Measurements from ENCODE around the gene RETREG3.
"Not testable (repeated sequence)": the region's sequence is repeated elsewhere in the genome, so short reads cannot be mapped to it uniquely, and the experiment has no call there.

RETREG3 gene

DNA sequence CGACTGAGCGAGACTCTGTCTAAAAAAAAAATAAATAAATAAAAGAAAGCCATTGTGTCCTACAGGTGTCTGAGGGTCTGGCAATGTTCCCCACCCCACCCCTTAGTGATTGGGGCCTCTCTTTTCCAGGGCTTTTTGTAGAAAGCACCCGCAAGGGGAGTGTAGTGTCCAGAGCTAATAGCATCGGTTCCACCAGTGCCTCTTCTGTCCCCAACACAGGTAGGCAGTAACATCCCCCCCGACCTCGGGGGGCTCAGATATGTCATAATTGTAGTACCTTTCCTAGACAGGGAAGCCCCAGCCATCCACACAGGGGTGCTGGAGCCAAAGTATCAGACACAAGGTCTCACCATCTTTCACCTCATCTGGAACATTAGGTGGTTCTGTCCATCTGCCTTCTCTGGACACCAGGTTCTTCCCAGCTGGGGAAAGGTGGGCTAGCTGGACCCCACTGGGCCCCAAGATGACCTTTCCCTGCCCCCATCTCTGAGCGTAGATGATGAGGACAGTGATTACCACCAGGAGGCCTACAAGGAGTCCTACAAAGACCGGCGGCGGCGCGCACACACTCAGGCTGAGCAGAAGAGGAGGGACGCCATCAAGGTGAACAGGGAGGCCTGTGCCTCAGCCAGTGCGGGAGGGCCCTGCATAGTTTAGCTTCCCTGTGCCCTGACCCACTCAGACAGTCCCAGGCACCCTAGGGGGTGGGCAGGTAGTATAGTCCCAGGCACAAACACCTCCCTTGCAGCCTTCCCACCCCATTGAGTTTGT, 40.6 kb downstream of the RETREG3 start:
- DNase-seq = no peak

DNA sequence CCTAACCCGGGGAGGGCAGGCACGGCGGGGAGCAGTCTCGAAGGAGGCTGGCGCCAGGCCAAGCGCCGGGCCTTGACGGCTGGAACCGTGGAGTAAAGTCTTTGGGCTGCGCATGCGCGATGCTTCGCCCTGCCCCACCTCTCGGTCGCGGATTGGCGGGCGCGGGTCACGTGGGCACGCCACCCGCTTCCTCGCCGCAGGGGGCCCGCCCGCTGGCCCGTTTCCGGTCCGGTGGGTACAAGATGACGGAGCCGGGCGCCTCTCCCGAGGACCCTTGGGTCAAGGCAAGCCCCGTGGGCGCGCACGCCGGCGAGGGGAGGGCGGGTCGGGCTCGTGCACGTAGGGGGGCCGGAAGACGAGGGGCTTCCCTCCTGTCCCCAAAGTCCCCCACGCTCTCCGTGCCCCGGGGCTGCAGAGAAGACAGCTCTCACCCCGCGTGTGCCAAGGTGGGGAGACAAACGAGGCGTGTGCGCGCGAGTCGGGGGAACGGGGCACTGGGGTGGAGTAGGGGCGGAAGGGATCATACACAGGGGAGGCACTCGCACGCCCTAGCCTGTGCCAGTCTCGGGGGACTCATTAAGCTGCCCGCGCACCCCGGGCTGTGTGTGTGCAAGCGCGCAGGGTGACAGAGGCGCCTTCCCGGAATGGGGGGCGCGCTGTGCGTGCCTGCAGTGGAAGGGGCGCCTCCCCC, 42.1 kb downstream of the RETREG3 start, which contains the start of gene MLX:
MLX (plus strand) TSS at position 218 of the 691 bp plus-strand sequence; CDS start at position 243, 25 bp downstream.
- DNase-seq = peak; percentile 86

DNA sequence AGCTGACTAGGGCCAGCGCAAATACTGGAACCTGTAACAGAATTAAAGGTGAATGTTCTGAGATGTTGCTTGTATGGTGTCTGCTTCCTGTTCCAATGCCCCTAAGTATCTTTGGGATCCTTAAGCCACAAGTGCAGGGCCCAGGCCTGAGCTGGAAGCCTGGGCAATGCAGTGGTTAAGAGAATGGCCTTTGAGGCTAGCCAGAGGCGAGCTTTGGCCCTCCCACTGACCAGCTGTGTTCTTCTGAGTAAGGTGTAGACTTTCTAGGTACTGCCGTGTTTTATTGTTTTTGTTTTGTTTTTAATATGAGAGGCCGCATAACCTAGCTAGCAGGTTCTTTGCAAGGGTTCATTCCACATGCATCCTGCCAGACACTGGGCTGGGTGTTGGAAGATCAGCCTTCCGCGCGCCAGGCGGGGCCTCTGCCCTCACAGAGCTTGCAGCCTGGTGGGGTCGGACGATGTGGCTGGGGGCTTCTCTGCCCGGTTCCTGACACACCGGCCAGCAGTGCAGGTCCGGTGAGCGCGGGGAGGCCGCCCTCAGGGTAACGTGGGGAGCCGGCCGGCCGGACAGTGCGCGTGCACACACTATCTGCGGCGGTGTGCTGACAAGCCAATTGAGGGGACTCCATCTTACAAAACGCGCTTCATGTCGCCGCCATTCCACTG, 42.8 kb downstream of the RETREG3 start:
- no peak for DNase-seq

DNA sequence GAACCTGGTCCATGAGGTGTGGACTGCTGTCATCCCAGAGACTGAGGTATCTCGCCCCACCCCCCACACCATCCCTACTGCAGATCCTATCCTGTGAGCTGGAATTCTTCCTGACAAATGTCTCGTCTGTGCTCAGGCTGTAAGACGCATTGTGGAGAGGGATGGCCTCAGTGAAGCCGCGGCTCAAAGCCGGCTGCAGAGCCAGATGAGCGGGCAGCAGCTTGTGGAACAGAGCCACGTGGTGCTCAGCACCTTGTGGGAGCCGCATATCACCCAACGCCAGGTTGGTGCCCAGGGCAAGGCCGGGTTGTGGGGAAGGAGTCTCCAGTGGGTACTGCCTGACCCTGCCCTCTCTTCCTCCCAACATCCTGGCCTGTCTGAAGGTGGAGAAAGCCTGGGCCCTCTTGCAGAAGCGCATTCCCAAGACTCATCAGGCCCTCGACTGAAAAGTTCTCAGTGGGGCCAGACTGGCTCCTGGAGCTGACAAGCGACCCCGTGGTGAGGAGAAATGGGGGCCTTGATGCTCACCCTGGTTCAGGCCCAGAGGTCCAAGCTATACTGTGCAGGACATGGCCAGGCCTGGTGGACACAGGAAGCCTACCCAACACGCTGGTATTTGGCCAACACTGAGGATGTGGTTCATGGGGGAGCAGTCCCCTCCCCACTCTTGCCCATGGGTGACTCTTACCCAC, 43.5 kb downstream of the RETREG3 start:
- DNase-seq = no peak

DNA sequence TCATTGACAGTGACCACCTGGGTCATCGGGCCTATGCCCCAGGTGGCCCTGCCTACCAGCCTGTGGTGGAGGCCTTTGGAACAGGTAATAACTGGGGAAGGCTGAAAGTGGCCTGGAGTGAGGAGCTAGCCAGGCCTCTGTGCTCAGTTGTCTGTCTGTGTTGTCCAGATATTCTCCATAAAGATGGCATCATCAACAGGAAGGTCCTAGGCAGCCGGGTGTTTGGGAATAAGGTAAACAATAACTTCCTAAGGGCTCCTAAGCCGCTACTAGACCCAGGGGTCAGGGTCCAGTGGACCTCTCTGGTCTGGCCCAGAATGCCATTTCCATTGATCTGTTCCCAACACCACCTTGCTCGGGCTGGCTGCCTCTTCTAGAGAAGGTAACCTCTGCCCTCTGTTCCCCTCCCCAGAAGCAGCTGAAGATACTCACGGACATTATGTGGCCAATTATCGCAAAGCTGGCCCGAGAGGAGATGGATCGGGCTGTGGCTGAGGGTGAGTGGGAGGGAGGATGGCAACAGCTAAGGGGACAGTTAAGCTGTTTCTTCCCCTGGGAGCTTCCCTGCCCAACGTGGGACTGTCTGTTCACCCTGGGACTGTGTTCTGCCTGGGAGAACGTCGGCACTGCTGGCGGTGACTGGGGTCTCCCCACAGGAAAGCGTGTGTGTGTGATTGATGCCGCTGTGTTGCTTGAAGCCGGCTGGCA, 44.2 kb downstream of the RETREG3 start:
- DNase-seq = no peak

DNA sequence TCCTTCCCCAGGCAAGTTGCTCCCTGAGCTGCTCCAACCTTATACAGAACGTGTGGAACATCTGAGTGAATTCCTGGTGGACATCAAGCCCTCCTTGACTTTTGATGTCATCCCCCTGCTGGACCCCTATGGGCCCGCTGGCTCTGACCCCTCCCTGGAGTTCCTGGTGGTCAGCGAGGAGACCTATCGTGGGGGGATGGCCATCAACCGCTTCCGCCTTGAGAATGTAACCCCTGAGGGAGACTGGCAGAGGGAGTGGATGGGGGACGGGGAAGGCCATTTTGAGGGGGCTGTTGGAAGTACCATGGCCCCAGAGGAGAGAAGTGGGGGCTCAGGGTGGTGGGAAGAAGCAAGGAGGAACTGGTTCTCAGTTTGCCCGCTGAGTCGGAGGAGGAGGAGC, 45.2 kb downstream of the RETREG3 start:
- no peak for DNase-seq

DNA sequence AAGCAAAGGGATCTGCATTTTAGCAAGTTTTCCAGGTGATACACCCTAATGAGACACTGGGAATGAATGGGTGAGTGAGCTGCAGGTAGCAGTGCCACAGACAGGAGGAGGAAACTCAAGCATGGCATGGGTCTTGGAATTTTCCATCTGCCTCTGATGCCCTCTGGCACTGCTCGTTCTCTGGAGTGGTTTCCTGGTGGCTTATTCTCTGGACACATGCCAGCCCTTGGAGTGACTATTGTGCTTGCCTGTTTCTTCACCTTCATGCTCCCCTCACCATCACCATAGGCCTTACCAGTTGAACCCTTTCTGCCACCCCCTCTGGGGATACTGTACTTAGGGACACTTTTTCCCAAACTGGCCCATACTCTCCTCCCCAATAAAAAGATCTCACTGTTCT, 45.6 kb downstream of the RETREG3 start:
- DNase-seq = no peak

DNA sequence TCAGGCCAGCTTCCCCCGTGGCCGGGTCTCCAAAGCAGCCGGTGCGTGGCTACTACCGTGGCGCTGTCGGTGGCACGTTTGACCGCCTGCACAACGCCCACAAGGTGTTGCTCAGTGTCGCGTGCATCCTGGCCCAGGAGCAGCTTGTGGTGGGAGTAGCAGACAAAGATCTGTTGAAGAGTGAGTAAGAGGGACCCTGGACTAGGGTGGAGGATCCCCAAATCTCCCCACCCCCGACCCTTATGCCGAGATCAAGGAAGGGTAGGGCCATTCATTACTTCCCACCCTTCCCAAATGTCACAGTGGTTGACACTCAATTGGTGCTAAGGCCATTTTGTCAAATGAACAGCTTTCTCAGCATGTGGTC, 46.0 kb downstream of the RETREG3 start:
- no peak for DNase-seq

DNA sequence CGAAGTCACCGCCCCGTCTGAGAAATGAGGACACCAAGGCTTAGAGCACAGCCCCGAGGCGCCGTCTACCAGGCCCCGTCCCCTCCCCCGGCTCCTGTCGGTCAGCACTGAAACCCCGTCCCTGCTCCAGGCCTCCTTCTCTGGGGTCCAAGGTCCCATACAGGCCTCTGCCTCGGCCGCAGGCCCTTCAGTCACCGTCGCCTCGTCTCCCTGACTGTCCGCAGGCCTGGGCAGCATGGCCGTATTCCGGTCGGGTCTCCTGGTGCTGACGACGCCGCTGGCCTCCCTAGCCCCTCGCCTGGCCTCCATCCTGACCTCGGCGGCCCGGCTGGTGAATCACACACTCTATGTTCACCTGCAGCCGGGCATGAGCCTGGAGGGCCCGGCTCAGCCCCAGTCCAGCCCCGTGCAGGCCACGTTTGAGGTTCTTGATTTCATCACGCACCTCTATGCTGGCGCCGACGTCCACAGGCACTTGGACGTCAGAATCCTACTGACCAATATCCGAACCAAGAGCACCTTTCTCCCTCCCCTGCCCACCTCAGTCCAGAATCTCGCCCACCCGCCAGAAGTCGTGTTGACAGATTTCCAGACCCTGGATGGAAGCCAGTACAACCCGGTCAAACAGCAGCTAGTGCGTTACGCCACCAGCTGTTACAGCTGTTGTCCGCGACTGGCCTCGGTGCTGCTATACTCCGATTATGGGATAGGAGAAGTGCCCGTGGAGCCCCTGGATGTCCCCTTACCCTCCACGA, 46.6 kb downstream of the RETREG3 start:
- no peak for DNase-seq

DNA sequence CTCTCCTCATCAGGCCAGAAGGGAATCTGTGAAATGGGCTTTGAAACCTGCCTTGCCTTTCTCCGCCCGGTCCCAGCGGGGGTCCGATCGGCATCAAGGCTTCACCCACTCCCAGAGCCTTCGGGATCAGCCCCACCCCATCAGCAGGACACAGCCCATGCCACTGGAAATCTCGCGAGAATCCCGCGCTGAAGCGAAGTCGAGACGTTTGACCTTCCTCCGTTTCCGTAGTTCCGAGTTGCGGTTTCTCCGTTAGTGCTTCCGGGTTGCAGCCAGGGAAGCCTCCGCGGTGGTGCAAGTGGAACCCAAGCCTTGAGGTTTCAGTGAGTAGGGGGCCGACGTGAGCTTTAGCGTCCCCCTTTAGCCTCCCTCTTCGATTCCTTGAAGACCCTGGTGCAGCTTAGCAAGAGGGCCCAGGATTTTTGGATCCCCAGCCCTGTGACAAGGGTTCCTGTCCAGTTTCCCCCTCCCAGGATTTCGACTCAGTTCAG, 47.2 kb downstream of the RETREG3 start, which contains the start of gene COASY:
COASY (plus strand) TSS at position 252 of the 491 bp plus-strand sequence. CDS start 475 bp downstream, outside the sequence.
- peak; percentile 90 for DNase-seq

DNA sequence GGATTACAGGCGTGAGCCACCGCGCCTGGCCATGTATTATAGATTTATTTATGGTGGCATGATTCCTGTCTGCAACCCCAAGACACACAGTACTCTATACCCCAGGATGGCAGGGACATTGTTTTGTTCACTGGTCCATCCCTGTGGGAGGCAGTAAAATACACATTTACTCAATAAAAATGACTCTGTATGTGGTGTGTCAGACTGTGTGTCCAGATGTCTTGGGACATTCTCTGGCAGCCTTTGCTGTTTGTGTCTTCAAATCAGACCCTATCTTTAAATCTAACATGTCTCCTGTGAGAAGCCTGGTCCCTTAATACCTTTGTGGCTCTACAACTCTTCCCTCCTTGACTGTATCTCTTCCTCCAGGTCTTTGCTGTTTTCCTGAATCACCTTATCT, 48.9 kb downstream of the RETREG3 start:
- DNase-seq = no peak

DNA sequence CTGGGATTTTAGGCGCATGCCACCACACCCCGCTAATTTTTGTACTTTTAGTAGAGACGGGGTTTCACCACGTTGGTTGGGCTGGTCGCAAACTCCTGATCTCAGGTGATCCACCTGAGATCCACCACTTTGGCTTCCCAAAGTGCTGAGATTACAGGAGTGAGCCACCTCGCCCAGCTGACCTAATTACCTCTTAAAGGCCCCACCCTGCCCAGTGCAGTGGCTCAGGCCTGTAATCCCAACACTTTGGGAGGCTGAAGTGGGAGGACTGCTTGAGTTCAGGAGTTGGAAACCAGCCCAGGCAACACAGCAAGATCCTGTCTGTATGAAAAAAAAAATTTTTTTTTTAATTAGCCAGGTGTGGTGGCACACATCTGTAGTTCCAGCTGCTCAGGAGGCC, 50.1 kb downstream of the RETREG3 start:
- DNase-seq = no peak

DNA sequence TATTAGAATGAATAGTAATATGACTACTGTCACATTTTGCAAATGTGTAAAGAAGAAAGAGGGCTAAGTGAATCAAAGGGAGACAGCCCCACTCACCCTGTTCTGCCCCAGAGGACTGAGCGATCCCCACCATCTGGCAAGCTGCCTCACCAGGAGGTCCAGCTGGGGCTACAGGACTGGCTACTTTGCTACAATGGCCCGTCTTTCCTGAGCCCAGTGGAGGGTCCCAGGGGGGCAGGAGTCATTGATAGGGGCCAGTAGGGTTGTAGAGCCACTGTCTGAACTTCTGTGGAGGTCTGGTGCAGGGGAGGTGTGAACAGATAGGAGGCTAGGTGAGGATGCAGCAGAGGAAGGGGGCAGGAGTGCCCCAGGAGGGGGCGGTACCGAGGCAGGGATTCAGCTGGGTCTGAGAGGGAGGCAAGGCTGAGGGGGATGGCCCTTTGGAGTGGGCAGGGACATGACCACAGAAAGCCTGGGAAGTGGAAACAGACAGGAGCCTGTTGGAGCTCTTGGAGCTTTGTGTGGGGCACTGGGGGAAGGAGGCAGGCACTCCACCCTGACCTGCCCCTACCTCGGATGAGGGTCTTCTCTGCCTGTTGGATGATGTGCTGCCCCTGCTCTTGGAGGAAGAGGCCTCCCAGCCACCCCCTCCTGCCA, 53.1 kb downstream of the RETREG3 start:
- DNase-seq = not testable (repeated sequence)

DNA sequence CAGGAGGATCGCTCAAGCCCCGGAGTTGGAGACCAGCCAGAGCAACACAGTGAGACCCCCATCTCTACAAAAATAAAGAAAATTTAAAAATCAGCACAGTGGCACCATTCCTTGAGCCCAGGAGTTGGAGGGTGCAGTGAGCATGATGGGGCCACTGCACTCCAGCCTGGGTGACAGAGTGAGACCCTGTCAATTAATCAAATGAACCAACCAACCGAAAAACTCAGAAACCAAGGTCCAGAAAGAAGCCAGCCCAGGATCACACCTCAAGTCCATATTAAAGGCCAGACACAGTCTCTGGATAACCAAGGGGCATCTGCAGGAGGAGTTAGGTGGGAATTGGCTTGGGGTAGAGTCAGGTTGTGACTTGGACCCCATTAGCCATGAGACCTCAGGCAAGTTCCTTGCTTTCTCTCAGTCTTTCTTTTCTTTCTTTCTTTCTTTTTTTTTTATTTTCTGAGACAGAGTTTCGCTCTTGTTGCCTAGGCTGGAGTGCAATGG, 54.0 kb downstream of the RETREG3 start:
- no peak for DNase-seq

DNA sequence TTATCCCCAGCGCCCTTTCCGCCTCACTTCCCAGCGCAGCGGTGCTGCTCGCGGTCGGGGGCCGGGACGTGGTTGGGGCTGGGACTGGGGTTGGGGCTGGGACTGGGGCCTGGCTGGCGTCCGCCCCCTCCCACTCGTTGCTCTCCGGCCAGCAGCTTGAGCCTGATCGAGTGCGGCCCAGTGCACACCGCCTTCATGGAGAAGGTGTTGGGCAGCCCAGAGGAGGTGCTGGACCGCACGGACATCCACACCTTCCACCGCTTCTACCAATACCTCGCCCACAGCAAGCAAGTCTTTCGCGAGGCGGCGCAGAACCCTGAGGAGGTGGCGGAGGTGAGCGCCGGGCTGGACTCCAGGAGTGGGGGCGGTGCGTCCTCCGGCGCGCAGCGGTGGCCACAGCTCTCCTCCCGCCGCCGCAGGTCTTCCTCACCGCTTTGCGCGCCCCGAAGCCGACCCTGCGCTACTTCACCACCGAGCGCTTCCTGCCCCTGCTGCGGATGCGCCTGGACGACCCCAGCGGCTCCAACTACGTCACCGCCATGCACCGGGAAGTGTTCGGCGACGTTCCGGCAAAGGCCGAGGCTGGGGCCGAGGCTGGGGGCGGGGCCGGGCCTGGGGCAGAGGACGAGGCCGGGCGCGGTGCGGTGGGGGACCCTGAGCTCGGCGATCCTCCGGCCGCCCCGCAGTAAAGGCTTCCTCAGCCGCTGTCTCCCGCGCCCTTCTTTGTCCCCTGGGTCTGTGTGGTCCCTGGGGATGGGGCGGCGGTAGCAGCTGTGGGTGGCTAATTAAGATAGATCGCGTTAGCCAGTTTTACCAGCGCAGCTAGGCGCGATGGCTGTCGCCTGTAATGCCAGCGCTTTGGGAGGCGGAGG, 54.7 kb downstream of the RETREG3 start:
- DNase-seq = peak; percentile 72

DNA sequence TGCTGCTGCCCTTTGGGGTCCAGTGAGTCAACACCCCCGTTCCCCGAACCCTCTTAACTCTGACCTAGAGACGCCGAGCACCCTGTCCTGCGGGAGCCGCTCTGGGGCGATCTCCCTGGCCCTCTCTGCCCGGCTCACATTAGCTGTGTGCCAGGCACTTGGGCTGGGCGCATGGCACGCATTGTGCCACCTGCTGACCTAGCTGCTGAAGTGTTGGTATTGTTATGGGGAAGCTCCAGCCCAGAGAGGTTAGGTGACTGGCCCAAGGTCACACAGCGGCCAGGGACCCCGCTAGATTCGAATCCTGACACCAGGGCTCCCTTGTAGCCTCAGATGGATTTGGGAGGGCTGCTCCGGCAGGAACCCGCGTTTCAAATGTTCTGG, 55.3 kb downstream of the RETREG3 start:
- no peak for DNase-seq

DNA sequence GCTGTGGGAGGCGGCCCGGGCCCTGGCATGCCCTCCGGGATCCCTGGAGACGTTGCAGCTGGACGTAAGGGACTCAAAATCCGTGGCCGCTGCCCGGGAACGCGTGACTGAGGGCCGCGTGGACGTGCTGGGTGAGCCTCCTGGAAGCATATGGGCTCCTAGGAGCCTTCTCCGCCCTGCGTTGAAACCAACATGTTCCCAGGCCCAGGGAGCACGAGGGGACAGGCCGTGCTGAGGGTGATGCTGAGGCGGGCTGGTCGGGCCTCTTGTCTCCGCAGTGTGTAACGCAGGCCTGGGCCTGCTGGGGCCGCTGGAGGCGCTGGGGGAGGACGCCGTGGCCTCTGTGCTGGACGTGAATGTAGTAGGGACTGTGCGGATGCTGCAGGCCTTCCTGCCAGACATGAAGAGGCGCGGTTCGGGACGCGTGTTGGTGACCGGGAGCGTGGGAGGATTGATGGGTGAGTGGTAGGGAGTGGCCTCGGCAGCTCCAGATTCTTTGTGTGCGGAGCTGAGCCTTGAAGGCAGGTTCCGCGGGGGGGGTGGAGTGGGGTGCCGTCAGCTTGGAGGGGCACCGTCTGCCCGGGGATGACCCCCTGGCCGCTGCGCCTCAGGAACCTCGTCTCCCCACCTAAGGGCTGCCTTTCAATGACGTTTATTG, 55.9 kb downstream of the RETREG3 start:
- DNase-seq = no peak

DNA sequence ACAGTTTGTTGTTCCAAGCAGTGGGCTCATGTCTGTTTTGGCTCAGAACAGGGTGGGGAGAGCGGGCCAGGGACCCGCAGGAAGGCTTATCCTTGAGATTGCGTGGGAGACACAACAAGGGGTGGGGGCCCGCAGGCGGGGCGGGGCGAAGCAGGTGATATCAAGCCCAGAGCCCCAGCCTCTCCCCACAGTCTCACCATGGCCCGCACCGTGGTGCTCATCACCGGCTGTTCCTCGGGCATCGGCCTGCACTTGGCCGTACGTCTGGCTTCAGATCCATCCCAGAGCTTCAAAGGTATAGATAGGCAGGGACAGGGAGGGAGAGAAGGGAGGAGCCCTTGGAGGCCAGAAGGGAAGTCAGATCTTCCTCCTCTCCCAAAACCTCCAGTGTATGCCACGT, 56.4 kb downstream of the RETREG3 start, which contains the start of gene HSD17B1:
HSD17B1 (plus strand) TSS at position 188 of the 400 bp plus-strand sequence; CDS start at position 199, 11 bp downstream.
- not testable (repeated sequence) for DNase-seq

All from KG1 (cell line).